Measurements from ENCODE around the gene RTBDN. TPM values are rescaled to one million over a fixed set of nuclear protein-coding genes. Genes with fewer than 3 reads are reported as not detected.
A peak's percentile ranks its signal among the peaks of the same experiment; 100 is the strongest.

RTBDN gene
- total RNA-seq, 1 donor from 2014 or later = not detected

DNA sequence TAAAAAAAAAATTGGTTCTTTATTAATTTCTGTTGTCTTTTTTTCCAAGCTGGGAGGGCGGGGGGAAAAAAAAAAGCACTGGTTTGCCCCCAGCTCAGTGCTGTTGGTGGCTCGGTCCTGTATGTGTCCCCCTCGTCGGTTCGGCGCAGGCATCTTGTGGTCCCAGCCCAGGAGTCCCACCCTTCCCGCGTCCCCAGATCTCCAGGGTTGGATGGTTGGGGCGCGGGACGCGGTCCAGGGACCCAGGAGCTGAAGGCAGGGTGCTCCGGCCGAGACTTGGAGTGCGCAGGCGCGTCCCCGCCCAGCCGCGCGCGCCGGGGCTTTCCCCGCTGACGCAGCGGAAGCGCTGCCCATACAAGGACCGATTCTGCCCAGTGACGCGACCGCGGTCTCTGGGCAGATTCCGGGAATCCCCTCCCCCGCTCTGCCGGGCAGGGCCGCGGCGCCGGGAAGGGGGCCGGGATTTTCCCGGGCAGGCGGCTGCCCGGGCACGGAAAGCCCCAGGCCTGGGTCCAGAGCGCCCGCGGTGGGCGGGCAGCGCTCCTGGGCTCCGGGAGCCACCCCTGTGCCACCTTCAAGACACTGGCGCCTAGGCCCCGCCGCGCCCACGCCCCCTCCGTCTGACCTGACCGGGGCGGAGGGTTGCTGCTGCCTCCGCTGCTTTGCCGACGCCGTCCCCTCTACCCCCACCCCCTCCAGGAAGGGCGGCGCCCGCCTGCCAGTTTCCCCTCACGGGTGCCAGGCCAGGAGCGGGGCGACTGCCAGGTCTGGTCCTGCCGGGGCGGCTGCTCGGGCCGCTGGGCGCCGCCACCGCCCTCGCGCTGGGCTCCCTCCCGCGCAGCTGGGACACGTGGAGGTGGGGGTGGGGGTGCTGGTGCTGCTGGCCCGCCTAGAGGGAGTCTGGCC lies 40.8 kb downstream of the RTBDN start:
- peaks cover 2% of the 10 kb centered on the region for H3K36me3 Mint-ChIP-seq (ENCODE audit: low read depth)
- DNase-seq (ENCODE audit: low spot score) = no peak
- H3K27ac Mint-ChIP-seq (ENCODE audit: unreplicated experiment) = peak overlapping the region; percentile 99
- H3K4me1 Mint-ChIP-seq (ENCODE audit: low read depth) = peaks cover 43% of the 10 kb centered on the region
- peak overlapping the region; percentile 97 for H3K4me3 Mint-ChIP-seq (ENCODE audit: unreplicated experiment)
- TF ChIP-seq, protein P1, sequence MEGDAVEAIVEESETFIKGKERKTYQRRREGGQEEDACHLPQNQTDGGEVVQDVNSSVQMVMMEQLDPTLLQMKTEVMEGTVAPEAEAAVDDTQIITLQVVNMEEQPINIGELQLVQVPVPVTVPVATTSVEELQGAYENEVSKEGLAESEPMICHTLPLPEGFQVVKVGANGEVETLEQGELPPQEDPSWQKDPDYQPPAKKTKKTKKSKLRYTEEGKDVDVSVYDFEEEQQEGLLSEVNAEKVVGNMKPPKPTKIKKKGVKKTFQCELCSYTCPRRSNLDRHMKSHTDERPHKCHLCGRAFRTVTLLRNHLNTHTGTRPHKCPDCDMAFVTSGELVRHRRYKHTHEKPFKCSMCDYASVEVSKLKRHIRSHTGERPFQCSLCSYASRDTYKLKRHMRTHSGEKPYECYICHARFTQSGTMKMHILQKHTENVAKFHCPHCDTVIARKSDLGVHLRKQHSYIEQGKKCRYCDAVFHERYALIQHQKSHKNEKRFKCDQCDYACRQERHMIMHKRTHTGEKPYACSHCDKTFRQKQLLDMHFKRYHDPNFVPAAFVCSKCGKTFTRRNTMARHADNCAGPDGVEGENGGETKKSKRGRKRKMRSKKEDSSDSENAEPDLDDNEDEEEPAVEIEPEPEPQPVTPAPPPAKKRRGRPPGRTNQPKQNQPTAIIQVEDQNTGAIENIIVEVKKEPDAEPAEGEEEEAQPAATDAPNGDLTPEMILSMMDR (IDR thresholded peaks at IDR 0.05) = peak; percentile 21
- H3K27me3 Mint-ChIP-seq (ENCODE audit: low read depth) = no peaks in the 10 kb centered on the region
- no peaks in the 10 kb centered on the region for H3K9me3 Mint-ChIP-seq (ENCODE audit: low read depth)

DNA sequence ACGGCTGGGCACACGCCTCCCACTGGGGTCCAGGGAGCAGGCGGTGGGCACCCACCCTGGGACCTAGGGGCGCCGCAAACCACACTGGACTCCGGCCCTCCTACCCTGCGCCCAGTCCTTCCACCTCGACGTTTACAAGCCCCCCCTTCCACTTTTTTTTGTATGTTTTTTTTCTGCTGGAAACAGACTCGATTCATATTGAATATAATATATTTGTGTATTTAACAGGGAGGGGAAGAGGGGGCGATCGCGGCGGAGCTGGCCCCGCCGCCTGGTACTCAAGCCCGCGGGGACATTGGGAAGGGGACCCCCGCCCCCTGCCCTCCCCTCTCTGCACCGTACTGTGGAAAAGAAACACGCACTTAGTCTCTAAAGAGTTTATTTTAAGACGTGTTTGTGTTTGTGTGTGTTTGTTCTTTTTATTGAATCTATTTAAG lies 41.5 kb downstream of the RTBDN start:
- no peaks in the 10 kb centered on the region for H3K9me3 Mint-ChIP-seq (ENCODE audit: low read depth)
- H3K27ac Mint-ChIP-seq (ENCODE audit: unreplicated experiment) = peak overlapping the region; percentile 99
- peaks cover 2% of the 10 kb centered on the region for H3K36me3 Mint-ChIP-seq (ENCODE audit: low read depth)
- peaks cover 50% of the 10 kb centered on the region for H3K4me1 Mint-ChIP-seq (ENCODE audit: low read depth)
- H3K4me3 Mint-ChIP-seq (ENCODE audit: unreplicated experiment) = peak overlapping the region; percentile 97
- TF ChIP-seq, protein P1 (IDR thresholded peaks at IDR 0.05) = no peak
- no peak for DNase-seq (ENCODE audit: low spot score)
- H3K27me3 Mint-ChIP-seq (ENCODE audit: low read depth) = no peaks in the 10 kb centered on the region

DNA sequence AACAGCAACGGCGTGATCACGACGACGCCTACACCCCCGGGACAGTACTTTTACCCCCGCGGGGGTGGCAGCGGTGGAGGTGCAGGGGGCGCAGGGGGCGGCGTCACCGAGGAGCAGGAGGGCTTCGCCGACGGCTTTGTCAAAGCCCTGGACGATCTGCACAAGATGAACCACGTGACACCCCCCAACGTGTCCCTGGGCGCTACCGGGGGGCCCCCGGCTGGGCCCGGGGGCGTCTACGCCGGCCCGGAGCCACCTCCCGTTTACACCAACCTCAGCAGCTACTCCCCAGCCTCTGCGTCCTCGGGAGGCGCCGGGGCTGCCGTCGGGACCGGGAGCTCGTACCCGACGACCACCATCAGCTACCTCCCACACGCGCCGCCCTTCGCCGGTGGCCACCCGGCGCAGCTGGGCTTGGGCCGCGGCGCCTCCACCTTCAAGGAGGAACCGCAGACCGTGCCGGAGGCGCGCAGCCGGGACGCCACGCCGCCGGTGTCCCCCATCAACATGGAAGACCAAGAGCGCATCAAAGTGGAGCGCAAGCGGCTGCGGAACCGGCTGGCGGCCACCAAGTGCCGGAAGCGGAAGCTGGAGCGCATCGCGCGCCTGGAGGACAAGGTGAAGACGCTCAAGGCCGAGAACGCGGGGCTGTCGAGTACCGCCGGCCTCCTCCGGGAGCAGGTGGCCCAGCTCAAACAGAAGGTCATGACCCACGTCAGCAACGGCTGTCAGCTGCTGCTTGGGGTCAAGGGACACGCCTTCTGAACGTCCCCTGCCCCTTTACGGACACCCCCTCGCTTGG lies 42.1 kb downstream of the RTBDN start:
- TF ChIP-seq, protein P1 (IDR thresholded peaks at IDR 0.05) = peak; percentile 6
- Mint-ChIP-seq H3K36me3 (ENCODE audit: low read depth) (peaks cover 2% of the 10 kb centered on the region), H3K9me3 (ENCODE audit: low read depth) (no peaks in the 10 kb centered on the region), H3K4me1 (ENCODE audit: low read depth) (peaks cover 55% of the 10 kb centered on the region), H3K27ac (ENCODE audit: unreplicated experiment) (peak overlapping the region; percentile 99), H3K27me3 (ENCODE audit: low read depth) (no peaks in the 10 kb centered on the region), H3K4me3 (ENCODE audit: unreplicated experiment) (peak overlapping the region; percentile 97)
- DNase-seq (ENCODE audit: low spot score) = no peak

DNA sequence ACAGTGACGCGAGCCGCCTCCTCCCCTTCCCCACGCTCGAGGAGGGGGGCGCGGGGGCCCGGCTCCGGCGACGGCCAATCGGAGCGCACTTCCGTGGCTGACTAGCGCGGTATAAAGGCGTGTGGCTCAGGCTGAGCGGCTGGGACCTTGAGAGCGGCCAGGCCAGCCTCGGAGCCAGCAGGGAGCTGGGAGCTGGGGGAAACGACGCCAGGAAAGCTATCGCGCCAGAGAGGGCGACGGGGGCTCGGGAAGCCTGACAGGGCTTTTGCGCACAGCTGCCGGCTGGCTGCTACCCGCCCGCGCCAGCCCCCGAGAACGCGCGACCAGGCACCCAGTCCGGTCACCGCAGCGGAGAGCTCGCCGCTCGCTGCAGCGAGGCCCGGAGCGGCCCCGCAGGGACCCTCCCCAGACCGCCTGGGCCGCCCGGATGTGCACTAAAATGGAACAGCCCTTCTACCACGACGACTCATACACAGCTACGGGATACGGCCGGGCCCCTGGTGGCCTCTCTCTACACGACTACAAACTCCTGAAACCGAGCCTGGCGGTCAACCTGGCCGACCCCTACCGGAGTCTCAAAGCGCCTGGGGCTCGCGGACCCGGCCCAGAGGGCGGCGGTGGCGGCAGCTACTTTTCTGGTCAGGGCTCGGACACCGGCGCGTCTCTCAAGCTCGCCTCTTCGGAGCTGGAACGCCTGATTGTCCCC lies 42.9 kb downstream of the RTBDN start, which contains the start of gene JUNB:
Gene JUNB, plus strand, starts transcription at position 142 of the 706 bp plus-strand sequence. Its CDS starts 286 bp downstream, at position 428.
- Mint-ChIP-seq H3K9me3 (ENCODE audit: low read depth) (no peaks in the 10 kb centered on the region), H3K27me3 (ENCODE audit: low read depth) (no peaks in the 10 kb centered on the region), H3K4me3 (ENCODE audit: unreplicated experiment) (peak within 1 kb of the TSS; percentile 97), H3K27ac (ENCODE audit: unreplicated experiment) (peak within 1 kb of the TSS; percentile 99), H3K4me1 (ENCODE audit: low read depth) (peaks cover 58% of the 10 kb centered on the region), H3K36me3 (ENCODE audit: low read depth) (peaks cover 2% of the 10 kb centered on the region)
- no peak for DNase-seq (ENCODE audit: low spot score)
- TF ChIP-seq, protein P1 (IDR thresholded peaks at IDR 0.05) = peak; percentile 51

All from chondrocyte (in vitro differentiated cells).